GM19372 (cell line): ENCODE measurements around the gene DTX1.

Experiments
- ATAC-seq: cut with Tn5 transposase; IDR thresholded peaks from one replicate; pipeline ENCODE4 v1.9.1; 2021; ENCODE audit warnings: mild to moderate bottlenecking, low read depth, moderate library complexity; ENCODE audit not compliant: unreplicated experiment

The DTX1 gene

GRCh38 chr12:113092607-113093408, 36.3 kb downstream of the DTX1 start:
- ATAC-seq, result no peak

GRCh38 chr12:113093409-113094101, 37.0 kb downstream of the DTX1 start:
- no peak for ATAC-seq

GRCh38 chr12:113094738-113095137, 38.2 kb downstream of the DTX1 start:
- no peak for ATAC-seq

- ATAC-seq, result no peak
Observed at GRCh38 chr12:113095405-113095804, 38.9 kb downstream of the DTX1 start.

GRCh38 chr12:113096675-113097461, 40.3 kb downstream of the DTX1 start:
- no peak for ATAC-seq

- no peak for ATAC-seq
Observed at GRCh38 chr12:113097716-113098440, 41.3 kb downstream of the DTX1 start.

- no peak for ATAC-seq
Observed at GRCh38 chr12:113098441-113099028, 42.0 kb downstream of the DTX1 start.

GRCh38 chr12:113099364-113099763, 42.8 kb downstream of the DTX1 start:
- ATAC-seq, result no peak

GRCh38 chr12:113099764-113100163, 43.2 kb downstream of the DTX1 start:
- no peak for ATAC-seq

GRCh38 chr12:113101751-113102150, 45.2 kb downstream of the DTX1 start:
- ATAC-seq, result no peak

GRCh38 chr12:113102811-113103210, 46.3 kb downstream of the DTX1 start:
- ATAC-seq, result no peak

- peak; percentile 80 for ATAC-seq
Observed at GRCh38 chr12:113103756-113104450, 47.4 kb downstream of the DTX1 start.

- ATAC-seq, result no peak
Observed at GRCh38 chr12:113104953-113105510, 48.5 kb downstream of the DTX1 start.

- no peak for ATAC-seq
Observed at GRCh38 chr12:113105606-113106271, 49.2 kb downstream of the DTX1 start.

GRCh38 chr12:113106361-113106760, 49.8 kb downstream of the DTX1 start:
- ATAC-seq, result no peak

GRCh38 chr12:113108308-113108707, 51.8 kb downstream of the DTX1 start:
- no peak for ATAC-seq

GRCh38 chr12:113109360-113109759, 52.8 kb downstream of the DTX1 start:
- no peak for ATAC-seq

- ATAC-seq, result no peak
Observed at GRCh38 chr12:113109872-113110599, 53.5 kb downstream of the DTX1 start.
